ENCODE measurements around the gene CANT1. TPM values are rescaled to one million over a fixed set of nuclear protein-coding genes. Genes with fewer than 3 reads are reported as not detected.

The CANT1 gene
- total RNA-seq, 1 experiment from 2014 or later, result 97.1 TPM

DNA sequence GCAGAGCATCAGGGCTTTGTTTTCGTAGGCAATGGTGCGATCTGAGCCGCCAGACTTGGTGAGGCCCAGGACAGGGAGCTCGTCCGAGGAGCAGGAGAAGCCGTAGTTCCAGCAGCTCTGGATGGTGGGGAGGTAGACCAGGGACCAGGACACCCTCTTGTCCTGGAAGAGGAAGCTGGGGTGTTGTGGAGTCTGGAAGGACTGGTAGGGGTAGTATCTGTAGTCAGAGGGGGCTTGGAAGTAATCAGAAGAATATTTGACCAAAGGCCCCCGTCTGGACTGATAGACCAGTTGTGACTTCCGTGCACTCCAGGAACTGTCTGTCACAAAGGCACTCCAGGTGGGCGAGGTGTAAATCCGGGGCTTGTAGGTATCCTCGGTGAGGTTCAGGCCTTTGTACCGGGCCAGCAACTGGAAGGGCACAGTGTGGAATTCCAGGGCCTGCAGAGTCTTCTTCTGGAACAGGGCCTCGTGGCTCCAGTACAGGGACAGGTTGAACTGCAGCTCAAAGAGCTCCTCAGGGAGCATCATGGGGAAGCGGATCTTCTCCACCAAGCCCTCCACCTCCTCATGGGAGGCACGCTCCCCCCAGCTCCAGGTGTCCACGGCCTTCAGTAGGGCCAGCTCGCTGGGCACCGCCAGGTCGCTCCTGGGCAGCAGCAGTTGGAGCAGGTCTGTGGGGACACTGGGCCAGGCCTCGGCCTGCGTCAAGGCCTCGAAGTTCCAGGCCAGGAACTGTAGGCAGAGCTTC is 37.6 kb downstream of the CANT1 start:
- ChIA-PET POLR2A (interaction anchor here (0.8 to 1.1 kb wide), 4 partner anchors 8 to 195 kb away, joined by 3 to 5 read pairs (median 4); partner anchors contain the start of gene LGALS3BP), RAD21 (ENCODE audit: low non-redundant PET in 1 of 2, low total read pairs in 2 of 2, uncharacterized antibody in 2 of 2, unreplicated experiment in 2 of 2) (interaction anchor here (0.9 to 3.1 kb wide), 3 partner anchors 89 to 108 kb away, joined by 3 to 14 read pairs (median 4); no protein-coding TSS in a partner anchor), CTCF (interaction anchor here (0.7 to 2.6 kb wide), 17 partner anchors 8 to 475 kb away, joined by 3 to 39 read pairs (median 5); partner anchors contain the start of gene LGALS3BP)
- peaks cover 9 to 36% of the 10 kb centered on the region in 2 experiments; a peak in 3 of 4 replicates for H3K4me1 ChIP-seq (ENCODE audit: control insufficient read depth in 1 of 2, insufficient read depth in 2 of 2, low read length in 2 of 2)
- H3K79me2 ChIP-seq (ENCODE audit: insufficient read depth, low read length), result peaks cover 15% of the 10 kb centered on the region; the same call in 1 of the 2 replicates
- no peaks in the 10 kb centered on the region for H3K9me2 ChIP-seq (ENCODE audit: insufficient read depth)
- no TSS peak for BruUV-seq (replicated peaks)
- no peaks in the 10 kb centered on the region for H3K9me3 ChIP-seq (ENCODE audit: control insufficient read depth in 1 of 2, insufficient read depth in 1 of 2, low read depth in 1 of 2, low read length in 2 of 2)
- DNase-seq (ENCODE audit: low read depth, low spot score), result no peak
- H3K27ac ChIP-seq (ENCODE audit: low read depth, low read length), result peak overlapping the region; percentile 13; the same call in 1 of the 2 replicates
- H3K9ac ChIP-seq (ENCODE audit: low read length), result no peak overlapping the region
- TF ChIP-seq EZH2phosphoT487 (IDR thresholded peaks at IDR 0.05; ENCODE audit: borderline replicate concordance), result no peak
- no peak for TF ChIP-seq JUND (IDR thresholded peaks at IDR 0.05)
- no peak for TF ChIP-seq FOSL1 (IDR thresholded peaks at IDR 0.05; ENCODE audit: low read depth)
- no peak for TF ChIP-seq YY1 (IDR thresholded peaks at IDR 0.05; ENCODE audit: extremely low read depth, insufficient replicate concordance, low read depth, low read length)
- TF ChIP-seq, protein P1, sequence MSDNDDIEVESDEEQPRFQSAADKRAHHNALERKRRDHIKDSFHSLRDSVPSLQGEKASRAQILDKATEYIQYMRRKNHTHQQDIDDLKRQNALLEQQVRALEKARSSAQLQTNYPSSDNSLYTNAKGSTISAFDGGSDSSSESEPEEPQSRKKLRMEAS (IDR thresholded peaks at IDR 0.05), result no peak
- TF ChIP-seq, protein P2, sequence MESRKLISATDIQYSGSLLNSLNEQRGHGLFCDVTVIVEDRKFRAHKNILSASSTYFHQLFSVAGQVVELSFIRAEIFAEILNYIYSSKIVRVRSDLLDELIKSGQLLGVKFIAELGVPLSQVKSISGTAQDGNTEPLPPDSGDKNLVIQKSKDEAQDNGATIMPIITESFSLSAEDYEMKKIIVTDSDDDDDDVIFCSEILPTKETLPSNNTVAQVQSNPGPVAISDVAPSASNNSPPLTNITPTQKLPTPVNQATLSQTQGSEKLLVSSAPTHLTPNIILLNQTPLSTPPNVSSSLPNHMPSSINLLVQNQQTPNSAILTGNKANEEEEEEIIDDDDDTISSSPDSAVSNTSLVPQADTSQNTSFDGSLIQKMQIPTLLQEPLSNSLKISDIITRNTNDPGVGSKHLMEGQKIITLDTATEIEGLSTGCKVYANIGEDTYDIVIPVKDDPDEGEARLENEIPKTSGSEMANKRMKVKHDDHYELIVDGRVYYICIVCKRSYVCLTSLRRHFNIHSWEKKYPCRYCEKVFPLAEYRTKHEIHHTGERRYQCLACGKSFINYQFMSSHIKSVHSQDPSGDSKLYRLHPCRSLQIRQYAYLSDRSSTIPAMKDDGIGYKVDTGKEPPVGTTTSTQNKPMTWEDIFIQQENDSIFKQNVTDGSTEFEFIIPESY (IDR thresholded peaks at IDR 0.05; ENCODE audit: extremely low read depth, insufficient replicate concordance, low read length), result no peak
- TF ChIP-seq, protein P3, sequence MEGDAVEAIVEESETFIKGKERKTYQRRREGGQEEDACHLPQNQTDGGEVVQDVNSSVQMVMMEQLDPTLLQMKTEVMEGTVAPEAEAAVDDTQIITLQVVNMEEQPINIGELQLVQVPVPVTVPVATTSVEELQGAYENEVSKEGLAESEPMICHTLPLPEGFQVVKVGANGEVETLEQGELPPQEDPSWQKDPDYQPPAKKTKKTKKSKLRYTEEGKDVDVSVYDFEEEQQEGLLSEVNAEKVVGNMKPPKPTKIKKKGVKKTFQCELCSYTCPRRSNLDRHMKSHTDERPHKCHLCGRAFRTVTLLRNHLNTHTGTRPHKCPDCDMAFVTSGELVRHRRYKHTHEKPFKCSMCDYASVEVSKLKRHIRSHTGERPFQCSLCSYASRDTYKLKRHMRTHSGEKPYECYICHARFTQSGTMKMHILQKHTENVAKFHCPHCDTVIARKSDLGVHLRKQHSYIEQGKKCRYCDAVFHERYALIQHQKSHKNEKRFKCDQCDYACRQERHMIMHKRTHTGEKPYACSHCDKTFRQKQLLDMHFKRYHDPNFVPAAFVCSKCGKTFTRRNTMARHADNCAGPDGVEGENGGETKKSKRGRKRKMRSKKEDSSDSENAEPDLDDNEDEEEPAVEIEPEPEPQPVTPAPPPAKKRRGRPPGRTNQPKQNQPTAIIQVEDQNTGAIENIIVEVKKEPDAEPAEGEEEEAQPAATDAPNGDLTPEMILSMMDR (IDR thresholded peaks at IDR 0.05 in 2 of 3, conservative IDR thresholded peaks at IDR 0.05 in 1 of 3; ENCODE audit: borderline replicate concordance in 1 of 3, insufficient read depth in 1 of 3, low read depth in 2 of 3, low read length in 2 of 3), result no peak
- TF ChIP-seq SRF (IDR thresholded peaks at IDR 0.05; ENCODE audit: low read depth), result no peak
- TF ChIP-seq TCF7L2 (IDR thresholded peaks at IDR 0.05; ENCODE audit: borderline replicate concordance, extremely low read depth, insufficient read depth, insufficient read length), result no peak
- TF ChIP-seq EGR1 (IDR thresholded peaks at IDR 0.05; ENCODE audit: low read depth), result no peak
- TF ChIP-seq EZH2 (IDR thresholded peaks at IDR 0.05), result no peak
- TF ChIP-seq SP1 (IDR thresholded peaks at IDR 0.05; ENCODE audit: low read depth), result no peak
- TF ChIP-seq SIN3A (IDR thresholded peaks at IDR 0.05; ENCODE audit: low read depth), result no peak
- TF ChIP-seq, protein P4, sequence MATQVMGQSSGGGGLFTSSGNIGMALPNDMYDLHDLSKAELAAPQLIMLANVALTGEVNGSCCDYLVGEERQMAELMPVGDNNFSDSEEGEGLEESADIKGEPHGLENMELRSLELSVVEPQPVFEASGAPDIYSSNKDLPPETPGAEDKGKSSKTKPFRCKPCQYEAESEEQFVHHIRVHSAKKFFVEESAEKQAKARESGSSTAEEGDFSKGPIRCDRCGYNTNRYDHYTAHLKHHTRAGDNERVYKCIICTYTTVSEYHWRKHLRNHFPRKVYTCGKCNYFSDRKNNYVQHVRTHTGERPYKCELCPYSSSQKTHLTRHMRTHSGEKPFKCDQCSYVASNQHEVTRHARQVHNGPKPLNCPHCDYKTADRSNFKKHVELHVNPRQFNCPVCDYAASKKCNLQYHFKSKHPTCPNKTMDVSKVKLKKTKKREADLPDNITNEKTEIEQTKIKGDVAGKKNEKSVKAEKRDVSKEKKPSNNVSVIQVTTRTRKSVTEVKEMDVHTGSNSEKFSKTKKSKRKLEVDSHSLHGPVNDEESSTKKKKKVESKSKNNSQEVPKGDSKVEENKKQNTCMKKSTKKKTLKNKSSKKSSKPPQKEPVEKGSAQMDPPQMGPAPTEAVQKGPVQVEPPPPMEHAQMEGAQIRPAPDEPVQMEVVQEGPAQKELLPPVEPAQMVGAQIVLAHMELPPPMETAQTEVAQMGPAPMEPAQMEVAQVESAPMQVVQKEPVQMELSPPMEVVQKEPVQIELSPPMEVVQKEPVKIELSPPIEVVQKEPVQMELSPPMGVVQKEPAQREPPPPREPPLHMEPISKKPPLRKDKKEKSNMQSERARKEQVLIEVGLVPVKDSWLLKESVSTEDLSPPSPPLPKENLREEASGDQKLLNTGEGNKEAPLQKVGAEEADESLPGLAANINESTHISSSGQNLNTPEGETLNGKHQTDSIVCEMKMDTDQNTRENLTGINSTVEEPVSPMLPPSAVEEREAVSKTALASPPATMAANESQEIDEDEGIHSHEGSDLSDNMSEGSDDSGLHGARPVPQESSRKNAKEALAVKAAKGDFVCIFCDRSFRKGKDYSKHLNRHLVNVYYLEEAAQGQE (IDR thresholded peaks at IDR 0.05; ENCODE audit: low read depth), result no peak
- 0 out of 2 replicates have a peak, but pooled peaks have one; percentile 2 for ATAC-seq
- intact Hi-C loops (cut with micrococcal nuclease), result loop anchor here (1.0 to 2.0 kb wide), 3 partner anchors 107 to 475 kb away; no protein-coding TSS in a partner anchor
- H2AFZ ChIP-seq (ENCODE audit: low read depth, low read length, poor library complexity, severe bottlenecking), result no peak overlapping the region
- H4K20me1 ChIP-seq (ENCODE audit: insufficient read depth), result no peaks in the 10 kb centered on the region
- no peaks in the 10 kb centered on the region for H3K27me3 ChIP-seq (ENCODE audit: insufficient read depth, low read length)
- H3K4me2 ChIP-seq (ENCODE audit: low read length), result no peak overlapping the region
- no peak overlapping the region for H3K4me3 ChIP-seq (replicated peaks in 1 of 2; ENCODE audit: low read depth in 1 of 2, low read length in 2 of 2)
- peaks cover 23 to 37% of the 10 kb centered on the region in 2 experiments; a peak in 3 of 4 replicates for H3K36me3 ChIP-seq (ENCODE audit: control insufficient read depth in 1 of 2, insufficient read depth in 2 of 2, low read length in 2 of 2)

Data from HCT116 (cell line).